HG02763 (cell line): ENCODE measurements around the gene ENTPD8.
"Not testable (repeated sequence)": the region's sequence is repeated elsewhere in the genome, so short reads cannot be mapped to it uniquely, and the experiment has no call there.

Experiments
- ATAC-seq: cut with Tn5 transposase; IDR thresholded peaks from one replicate; pipeline ENCODE4 v1.9.1; 2021; ENCODE audit warnings: mild to moderate bottlenecking, moderate library complexity; ENCODE audit not compliant: unreplicated experiment

ENTPD8 gene

DNA sequence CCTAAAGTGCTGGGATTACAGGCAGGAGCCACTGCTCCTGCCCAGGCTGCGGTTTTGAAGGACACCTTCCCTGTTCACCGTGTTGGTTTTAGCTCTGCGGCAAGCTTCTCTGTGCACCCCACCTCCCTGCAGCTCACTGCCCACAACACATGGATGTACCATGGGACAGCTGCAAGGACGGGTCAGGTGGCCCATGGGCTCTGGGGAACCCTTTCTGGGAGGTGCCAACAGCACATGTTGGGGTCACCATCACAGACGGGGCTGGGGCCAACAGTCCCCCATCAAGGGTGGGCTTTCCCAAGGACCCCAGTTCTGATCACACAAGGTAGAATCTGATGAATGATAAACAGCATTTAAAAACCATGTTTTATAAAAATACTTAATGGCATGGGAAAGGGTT lies 25.7 kb downstream of the ENTPD8 start:
- no peak for ATAC-seq

DNA sequence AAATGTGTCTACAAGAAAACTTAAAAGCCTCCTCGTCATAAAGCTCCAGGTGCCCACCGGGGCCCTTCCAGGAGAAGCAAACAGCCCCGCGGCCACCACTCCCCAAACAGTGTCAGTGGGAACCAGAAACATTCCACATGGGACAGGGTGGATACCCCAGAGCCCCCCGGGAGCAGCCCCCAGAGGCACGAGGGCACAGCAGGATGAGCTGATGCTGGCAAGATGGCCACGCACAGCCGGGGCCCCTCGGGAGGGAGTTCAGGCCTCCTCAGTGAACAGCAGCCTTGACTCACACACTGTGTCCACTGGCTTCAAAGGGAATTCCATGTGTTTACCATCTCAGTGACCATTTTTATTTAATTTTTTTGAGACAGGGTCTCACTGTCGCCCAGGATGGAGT lies 28.7 kb downstream of the ENTPD8 start:
- ATAC-seq = no peak

DNA sequence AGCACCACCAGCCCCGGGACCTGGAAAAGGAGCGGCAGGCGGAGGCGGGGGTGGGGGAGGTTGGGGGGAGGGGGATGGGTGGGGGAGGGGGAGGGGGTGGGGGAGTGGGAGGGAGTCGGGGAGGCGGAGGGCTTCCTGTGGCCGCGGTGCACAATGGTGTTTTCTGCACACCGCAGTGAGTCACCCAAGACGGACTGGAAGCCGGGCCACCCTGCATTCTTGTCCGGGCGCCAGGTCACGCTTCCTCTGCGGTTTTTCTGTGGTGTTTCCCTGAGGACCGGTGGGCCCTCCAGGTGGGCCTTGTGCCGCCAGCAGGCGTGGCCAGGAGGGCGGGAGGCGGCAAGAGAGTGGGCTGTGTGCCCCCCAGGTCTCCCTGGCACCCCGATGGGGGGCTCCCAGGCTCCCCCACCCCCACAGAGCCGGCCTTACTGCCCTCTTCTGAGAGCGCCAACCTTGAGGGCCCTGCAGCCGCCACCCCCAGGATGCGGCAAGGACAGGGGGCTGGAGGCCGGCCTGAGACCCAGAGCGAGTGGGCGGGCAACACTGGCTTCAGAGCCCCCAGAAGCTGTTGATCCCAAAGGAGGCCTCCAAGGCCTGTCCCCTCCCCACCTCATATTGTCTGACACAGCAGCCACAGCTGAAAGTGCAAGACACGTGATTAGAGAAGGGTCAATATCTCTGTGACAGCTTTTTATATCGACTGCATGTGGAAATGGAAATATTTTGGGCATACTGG lies 29.3 kb downstream of the ENTPD8 start:
- ATAC-seq = no peak

DNA sequence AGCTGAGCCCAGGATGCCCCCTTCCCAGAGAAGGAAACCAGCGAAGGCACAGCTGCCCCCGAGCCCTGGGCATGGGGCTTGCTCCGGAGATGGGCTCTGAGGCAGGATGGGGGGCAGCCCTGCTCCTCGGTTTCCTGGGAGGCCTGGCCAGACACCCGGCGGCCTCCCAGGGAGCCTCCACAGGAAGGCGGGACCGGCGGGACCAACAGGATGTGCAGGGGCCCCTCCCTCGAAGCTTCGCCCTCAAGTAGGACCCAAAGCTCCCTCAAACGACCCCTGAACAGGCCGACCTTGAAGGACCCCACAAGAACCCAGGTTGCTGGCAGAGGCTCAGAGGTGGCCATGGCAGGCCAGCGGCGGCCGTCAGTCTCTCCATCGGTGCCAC lies 29.9 kb downstream of the ENTPD8 start:
- no peak for ATAC-seq

DNA sequence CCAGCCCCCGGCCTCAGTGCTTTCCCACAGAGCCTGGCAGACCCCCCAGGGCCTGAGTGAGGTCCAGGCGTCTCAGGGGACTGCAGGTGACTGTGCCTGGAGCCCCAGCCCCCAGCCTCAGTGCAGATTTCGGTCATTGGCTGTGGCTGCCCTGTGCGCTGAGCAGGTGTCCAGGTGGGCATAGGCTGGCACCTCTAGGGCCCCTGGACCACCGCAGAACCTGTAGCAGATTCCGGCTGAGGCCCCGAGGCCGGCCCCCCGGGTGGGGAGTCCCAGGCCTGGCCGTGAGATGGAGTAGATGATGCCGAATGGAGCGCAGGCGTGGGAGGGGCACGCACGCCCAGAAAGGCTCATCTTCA lies 30.3 kb downstream of the ENTPD8 start:
- ATAC-seq = no peak

DNA sequence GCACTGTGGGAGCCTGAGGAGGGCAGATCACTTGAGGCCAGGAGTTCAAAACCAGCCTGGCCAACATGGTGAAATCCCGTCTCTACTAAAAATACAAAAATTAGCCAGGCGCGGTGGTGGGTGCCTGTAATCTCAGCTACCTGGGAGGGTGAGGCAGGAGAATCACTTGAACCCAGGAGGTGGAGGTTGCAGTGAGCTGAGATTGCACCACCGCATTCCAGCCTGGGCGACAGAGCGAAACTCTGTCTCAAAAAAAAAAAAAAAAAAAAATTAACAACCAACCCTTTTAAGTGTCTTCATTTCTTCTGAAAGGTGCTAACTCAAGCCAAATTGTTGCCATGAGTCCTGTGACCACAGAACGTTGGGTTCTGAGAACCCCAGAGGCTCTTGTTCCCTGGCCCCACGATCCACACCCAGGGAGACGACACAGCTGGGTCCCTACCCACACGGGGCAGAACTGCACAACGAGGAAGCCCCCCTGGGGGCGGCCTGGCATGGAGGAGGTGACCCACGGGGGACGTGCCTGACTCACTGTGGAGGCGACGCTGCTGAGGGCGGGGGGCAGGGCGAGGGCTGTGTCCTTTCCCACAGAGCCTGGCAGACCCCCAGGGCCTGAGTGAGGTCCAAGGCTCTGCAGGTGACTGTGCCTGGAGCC lies 30.8 kb downstream of the ENTPD8 start:
- ATAC-seq = not testable (repeated sequence)

DNA sequence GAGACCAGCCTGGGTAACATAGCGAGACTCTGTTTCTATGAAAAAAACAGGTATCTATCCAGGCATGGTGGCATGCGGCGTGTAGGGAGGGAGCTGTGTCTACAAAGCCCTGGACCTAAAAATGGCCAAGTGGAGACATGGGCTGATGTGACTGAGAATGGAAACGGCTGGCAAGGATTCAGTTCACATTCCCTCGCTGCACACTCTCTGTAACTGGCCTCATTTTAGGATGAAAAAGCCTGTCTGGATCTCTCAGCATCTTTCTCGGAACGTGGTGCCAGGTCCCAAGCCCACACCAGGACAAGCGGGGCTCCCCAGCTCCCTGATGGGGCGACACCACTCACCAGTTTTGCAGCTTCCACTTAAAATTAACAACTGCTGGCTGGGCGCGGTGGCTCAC lies 31.6 kb downstream of the ENTPD8 start:
- ATAC-seq = no peak

DNA sequence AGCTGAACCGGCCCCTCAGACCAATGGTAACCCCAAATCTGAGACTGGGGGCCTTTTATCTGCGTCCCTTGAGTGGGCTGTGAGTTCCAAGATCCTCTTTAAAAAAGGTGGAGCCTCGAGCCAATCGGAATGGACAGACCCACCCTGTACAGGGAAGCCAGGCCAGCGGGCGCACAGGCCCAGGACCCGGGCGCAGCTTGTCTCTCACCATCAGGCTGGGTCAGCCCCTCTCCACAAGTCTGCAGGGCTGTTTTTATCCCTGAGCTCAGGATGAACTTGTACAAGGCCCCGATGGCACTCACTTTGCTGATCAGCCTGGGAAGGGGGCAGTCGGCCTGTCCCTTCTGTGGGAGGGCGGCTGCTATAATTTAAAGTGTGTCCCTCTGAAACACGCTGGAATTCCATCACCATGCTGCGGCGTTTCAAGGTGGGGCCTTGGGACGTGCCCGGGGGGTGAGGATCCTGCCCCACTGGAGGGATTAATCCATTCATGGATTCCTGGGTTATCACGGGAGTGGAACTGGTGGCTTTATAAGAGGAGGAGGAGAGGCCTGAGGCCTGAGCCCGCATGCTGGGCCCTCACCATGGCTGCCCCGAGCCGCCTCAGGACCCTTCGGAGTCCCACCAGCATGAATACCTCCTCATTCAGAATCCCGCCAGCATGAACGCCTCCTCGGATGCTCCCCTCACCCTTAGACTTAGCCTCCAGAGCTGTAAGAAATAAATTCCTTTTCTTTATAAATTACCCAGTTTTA lies 32.3 kb downstream of the ENTPD8 start:
- ATAC-seq = no peak

DNA sequence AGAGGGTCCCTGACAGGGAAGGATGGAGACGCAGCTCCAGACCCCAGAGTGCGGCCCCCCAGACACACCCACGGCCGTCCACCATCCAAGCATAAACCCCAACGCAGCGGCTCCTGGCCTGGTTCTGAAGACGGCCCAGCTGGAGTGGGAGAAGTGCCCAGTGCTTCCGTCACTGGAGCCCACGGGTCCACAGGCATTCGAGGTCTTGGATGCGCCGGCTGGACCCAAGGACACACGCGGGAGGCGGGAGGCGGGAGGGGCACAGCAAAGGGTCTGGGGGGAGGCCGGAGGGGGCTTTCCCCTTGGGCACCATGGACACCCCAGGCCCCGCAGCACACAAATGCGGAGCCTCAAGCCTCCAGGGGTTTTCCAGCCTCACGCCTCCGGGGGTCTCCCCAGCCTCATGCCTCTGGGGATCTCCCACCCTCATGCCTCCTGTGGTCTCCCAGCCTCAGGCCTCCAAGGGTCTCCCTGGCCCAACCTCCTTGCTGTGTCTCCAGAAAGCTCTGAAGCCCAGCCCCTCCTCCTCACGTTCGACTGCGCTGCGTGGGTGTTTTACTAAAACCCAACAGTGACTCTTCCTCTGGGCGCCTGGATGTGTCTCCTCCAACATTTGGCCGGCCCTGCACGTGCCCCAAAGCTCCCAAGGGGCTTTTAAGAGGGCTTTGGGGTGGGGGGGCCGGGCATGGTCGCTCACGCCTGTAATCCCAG lies 33.4 kb downstream of the ENTPD8 start:
- ATAC-seq = no peak

DNA sequence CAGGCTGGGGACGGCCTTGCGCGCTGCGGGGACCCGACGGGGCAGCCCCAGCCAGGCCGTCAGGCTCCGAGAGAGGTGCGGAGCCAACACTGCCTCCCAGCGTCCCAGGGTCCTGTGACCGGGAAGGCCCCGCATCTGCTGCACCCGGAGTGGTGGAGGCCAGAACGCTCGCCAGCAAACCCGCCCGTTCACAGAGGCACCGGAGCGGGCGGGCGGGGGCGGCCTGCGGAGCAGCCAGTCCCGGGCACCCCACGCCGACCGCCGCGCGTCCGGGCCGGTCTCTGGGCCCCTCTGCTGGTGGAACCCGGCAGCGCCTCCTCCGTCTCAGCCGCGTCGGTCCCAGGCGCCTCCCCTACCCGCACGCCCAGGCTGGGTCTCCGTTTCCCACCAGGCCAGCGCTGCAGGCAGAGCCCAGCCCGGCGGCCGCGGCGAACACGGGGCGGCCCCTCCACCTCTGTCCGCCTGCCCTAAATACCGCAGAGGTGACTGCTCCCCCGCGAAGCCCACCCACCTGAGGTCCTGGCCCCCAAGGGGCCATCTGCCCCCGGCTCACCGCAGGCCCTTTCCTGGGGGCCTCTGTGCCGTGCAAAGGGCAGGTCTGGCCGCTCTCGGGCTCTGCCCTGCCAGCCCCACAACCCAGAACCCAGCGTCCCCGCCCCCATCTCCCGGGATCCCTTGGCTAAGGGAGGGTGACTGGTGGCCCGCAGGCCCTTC lies 34.1 kb downstream of the ENTPD8 start:
- no peak for ATAC-seq

DNA sequence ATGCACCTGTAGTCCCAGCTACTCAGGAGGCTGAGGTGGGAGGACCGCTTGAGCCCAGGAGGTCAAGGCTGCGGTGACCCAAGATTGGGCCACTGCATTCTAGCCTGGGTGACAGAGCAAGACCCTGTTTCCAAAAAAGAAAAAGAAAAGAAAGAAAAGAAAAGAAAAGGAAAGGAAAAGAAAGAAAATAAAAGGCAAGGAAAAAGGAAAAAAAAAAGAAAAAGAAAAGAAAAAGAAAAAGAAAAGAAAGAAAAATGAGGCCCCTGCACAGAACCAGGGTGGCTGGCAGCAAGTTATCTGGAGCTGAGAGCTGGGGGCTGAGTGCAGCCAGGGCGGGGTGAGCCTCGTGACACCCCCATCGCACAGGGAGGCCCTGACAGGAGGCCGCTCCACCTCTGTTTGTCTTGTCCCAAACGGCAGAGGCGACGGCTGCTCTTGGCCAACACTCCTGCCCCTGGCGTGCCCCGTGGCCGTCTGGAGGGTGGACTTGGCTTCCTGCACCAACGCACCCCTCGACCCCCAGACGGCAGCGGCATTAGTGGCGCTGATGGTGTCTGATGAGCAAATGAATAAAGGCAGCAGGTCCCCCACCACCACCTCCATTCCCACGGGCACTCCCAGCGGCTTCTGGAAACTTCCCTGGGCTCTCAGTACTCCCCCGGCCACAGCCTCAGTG lies 34.9 kb downstream of the ENTPD8 start:
- ATAC-seq = no peak

DNA sequence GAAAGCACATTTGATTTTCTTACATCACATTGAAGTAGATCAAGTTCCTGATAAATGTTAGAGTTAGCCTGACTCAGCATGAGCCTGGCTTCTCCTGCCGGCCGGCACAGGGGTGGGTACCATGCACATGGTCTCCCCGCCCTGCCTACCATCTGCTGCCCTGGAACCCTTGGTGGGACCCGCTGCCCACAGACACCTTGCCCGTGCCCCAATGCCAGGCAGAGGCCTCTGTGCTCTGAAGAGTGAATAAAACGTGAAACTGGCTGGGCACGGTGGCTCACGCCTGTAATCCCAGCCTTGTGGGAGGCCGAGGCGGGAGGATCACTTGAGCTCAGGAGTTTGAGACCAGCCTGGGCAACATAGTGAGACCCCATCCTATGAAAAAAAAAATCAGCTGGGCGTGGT lies 35.5 kb downstream of the ENTPD8 start:
- no peak for ATAC-seq

DNA sequence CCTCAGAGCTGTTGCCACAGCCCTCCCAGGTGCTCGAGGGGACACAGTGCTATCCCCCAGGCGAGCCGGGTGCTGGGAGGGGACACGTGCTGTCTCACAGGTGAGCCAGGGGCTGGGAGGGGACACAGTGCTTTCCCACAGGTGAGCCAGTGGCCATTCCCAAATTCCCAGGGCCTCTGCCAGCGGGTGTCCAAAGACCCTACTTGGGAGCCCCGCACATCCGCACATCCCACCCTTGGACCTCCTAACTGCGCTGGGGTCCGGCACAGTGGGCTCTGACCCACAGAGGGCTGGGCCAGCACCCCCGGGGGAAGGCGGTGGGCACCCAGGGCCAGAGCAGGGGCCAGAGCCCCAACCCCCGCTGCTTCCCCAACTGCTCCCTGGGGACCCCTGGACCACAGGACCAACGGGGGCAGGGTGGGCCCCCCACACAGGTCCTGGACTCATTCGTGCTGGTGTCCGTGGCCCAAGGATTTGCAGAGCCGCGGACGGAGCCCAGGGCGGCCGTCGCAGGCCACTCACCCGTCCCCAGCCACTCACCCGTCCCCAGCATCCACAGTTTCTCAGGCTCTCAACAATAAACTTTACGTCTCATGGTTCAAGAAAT lies 36.1 kb downstream of the ENTPD8 start:
- no peak for ATAC-seq

DNA sequence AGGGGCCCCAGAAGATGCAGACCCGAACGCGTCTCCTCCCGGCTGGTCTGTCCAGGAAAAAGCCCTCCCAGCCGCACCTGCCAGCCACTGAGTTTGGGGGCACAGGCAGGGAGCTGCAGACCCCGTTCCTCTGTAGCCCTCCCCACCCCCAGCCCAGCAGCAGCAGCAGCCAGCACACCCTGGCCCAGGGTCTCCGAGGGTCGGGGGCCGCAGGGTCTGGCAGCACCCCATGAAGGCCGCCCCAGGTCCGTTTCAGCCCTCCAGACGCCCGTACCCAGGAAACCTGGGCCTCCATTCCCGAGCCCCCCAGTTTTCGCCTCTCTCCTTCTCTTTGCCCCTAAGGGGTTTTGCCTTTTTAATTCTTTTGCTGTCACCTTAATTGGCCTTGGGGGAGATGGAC lies 37.9 kb downstream of the ENTPD8 start:
- no peak for ATAC-seq

DNA sequence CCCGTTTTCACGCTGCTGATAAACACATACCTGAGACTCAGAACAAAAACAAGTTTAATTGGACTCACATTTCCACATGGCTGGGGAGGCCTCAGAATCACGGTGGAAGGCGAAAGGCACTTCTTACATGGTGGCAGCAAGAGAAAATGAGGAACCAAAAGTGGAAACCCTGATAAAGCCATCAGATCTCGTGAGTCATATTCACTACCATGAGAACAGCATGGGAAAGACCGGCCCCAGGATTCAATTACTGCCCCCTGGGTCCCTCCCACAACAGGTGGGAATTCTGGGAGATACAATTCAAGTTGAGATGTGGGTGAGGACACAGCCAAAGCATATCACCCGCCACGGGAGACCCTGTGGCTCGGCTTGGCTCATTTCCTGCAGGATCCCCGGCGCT lies 38.4 kb downstream of the ENTPD8 start:
- ATAC-seq = no peak

DNA sequence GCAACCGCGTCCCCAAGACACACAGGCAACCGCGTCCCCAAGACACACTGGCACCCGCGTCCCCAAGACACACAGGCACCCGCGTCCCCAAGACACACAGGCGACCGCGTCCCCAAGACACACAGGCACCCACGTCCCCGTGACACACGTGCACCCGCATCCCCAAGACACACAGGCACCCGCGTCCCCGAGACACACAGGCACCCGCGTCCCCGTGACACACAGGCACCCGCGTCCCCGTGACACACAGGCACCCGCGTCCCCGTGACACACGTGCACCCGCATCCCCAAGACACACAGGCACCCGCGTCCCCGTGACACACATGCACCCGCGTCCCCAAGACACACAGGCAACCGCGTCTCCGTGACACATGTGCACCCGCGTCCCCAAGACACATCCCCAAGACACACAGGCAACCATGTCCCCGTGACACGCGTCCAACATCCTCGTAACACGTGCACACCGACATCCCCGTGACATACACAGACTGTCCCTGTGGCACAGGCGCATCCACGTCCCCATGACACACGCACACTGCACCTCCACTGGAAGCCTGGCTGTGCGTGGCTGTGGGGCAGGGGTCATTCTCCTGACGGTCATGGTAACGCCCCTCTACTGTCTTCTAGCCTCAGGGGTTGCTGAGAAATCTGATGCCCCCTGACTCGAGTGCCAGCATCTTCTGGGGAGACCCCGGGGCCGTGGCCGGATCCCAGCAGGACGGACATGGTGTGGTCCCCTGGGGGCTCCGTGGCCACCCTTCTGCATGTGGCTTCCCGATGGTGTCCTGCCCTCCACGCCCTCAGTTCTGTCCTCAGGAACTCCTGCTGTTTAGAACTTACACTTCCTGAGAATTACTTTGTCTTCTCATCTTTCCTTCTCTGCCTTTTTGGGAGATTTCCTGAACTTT lies 42.3 kb downstream of the ENTPD8 start:
- no peak for ATAC-seq

DNA sequence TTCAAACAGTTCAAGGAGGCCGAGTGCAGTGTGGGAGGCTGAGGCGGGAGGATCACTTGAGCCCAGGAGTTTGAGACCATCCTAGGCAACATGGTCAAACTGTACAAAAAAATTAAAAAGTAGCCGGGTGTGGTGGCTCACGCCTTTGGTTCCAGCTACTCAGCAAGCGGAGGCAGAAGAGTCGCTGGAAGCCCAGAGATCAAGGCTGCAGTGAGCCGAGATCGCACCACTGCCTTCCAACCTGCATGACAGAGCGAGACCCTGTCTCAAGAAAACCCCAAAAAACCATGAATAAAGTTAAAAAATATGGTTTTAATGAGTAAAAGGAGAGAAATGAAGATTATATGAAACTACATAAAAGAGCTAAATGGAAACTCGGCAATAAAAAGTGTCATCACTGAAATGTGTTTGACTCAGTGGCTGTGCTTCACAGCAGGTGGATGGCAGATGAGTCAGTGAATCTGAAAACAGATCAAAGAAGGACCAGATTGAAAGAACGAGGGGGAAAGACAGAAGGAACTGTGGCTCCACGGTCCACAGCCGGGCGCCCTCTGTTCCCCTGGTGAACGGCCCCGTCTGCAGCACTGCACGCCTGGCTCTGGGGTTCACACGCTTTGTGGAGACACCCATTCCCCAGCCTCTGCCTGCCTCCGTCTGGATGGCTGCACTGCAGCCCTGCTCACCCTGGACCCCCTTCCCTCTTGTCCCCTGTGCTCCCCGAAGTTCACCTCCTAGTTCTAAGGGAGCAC lies 43.3 kb downstream of the ENTPD8 start:
- no peak for ATAC-seq
